Right ventricle myocardium superior (tissue), 1 donor: ENCODE results near the gene ATF7IP2. TPM values are rescaled to one million over a fixed set of nuclear protein-coding genes. Genes with fewer than 3 reads are reported as not detected.
A peak's percentile ranks its signal among the peaks of the same experiment; 100 is the strongest.
"Not testable (repeated sequence)": the region's sequence is repeated elsewhere in the genome, so short reads cannot be mapped to it uniquely, and the experiment has no call there.

Experiments
- ATAC-seq: fragments of 200-7000 bp; cut with Tn5 transposase; one replicate; pipeline ENCODE4 v1.9.1; 2020; ENCODE audit warnings: mild to moderate bottlenecking; ENCODE audit not compliant: poor library complexity
- DNase-seq: peaks from one replicate; pipeline ENCODE4 v3.0.0-alpha.2; 2020
- intact Hi-C: fragments of 100-400 bp; cut with DNase I; formaldehyde crosslinking; loops from one replicate; pipeline ENCODE4 v1.11.2; 2022
- total RNA-seq: library from RNA; stranded (reverse); fragmentation: NEBNext Ultra II Directional; extraction: Animal tissue kit (Norgen Biotek cat#: 25700); gene quantifications from one replicate; pipeline ENCODE4 v1.2.1, GENCODE V29; 2021
- donor health status: DM: no; HTN: yes; CAD: no; lungs with severe emphysema.

Gene ATF7IP2
- total RNA-seq, 1 donor from 2014 or later, result 35.5 TPM

DNA sequence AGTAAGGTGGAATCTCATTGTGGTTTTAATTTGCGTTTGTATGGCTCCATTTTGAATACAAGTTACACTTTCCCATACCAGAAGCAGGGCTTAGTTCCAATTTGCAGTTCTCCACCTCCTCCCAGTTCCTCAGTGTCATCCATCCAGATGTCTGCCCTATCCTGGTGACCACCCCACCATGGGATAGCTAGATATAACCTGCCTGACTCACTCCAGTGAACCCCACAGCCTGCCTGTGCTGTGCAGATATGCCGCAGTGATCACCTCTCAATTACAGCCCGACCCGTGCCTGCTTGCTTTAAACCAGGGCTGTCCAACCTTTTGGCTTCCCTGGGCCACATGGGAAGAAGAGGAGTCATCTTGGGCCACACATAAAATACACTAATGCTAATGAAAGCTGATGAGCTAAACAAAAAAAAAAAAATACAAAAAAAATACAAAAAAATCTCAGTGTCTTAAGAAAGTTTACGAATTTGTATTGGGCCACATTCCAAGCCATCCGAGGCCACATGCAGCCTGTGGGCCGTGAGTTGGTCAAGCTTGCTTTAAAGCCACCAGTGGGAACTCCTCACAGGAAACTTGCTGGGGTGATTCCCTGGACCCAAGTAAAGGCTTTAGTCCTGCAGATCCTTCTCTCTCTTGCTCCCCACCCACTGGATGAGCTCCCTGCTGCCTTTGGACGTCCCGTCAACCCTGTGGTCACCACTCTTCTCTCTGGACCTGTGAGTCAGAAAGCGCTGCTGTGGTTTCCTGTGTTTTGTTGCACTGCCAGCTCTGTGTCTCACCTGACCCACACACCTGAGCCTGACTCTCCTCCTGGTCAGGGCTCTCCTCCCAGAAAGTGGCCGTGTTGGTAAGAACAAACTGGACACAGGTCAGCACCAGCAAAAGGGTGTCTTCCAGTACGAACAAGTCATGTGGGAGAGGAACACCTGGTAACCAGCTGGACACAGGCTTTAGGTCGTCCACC lies 111.6 kb downstream of the ATF7IP2 start:
- DNase-seq, result no peak
- intact Hi-C loops, result no loop called here

DNA sequence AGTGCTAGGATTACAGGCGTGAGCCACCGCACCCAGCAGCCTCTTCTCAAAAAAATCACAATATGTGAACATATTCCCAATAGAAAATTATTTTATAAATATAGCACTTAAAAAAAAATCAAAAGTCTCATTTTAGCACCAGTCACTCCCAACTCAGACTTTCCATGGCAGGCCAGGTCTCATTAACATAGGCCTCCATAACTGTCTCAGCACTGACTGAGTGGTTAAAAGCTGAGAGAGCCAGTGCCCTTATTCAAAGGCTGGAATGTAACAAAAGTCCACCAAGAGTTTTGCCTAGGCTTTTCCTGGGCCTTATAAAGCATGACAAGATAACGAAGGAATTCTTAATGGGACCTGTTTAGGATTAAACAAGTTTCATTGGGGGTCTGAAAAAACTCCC lies 114.7 kb downstream of the ATF7IP2 start:
- DNase-seq (no peak), ATAC-seq (no peak)
- intact Hi-C loops, result no loop called here

More for the DNA sequence above, 111.6 kb downstream of the ATF7IP2 start:
- no peak for ATAC-seq

DNA sequence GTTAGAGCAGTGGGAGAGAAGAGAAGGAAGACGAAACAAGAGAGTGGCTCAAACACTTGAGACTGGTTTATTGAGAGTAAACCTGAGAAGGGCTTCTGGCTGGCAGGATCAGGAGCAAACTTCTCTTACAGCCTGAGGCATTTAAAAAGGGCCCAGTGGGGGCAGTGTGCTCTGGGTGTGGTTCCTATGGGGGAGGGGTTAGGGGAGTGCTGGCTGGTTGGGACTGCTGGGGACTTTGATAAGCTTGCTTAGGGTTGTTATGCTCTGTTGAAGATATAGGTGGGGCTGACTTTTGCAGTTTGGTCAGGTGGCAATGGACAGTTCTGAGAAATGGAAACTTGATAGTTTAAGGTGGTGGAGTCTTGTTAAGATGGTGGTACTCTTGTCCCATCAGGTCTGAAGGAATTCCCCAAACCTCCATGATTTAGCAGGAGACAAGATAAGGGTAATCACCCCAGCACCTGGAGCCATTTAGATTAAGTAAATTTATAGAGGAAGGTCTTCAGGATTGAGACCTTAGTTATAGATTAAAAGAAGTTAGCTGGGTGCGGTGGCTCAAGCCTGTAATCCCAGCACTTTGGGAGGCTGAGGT lies 115.3 kb downstream of the ATF7IP2 start:
- intact Hi-C loops, result no loop called here
- ATAC-seq, result no peak

DNA sequence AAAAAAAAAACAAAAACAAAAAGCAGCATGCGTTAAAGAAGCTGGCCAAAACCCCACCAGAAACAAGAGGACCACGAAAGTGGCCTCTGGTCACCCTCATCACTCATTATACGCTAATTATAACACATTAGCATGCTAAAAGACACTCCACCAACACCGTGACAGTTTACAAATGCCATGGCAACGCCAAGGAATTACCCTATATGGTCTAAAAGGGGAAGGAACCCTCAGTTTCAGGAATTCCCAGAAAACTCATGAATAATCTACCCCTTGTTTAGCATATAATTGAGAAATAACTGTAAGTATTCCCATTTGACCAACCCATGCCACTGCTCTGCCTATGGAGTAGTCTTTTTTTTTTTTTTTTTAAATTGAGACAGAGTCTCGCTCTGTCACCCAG lies 116.9 kb downstream of the ATF7IP2 start:
- DNase-seq (no peak), ATAC-seq (no peak)
- intact Hi-C loops, result no loop called here

More for the DNA sequence above, 115.3 kb downstream of the ATF7IP2 start:
- no peak for DNase-seq

DNA sequence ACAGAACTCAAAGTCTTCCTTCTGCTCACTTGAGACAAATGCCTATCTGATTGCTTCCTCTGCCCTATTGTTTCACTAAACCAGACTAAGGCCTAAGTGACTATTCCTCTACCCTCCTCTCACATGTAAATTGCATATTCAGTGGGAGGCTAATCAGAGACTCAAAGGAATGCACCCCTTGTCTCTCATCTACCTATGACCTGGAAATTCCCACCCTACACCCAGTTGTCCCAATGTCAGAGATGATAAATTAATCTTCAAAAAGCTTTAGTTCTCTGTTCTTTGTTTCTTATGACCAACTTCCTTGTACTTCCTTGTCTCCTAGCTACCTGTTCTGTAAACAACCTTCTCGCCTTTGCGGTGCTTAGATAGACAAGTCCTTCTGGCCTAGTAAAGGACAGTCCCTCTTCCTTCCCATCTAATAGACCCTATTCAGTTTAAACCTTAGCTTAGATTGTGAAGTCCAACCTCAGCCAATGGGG lies 118.6 kb downstream of the ATF7IP2 start:
- DNase-seq, result no peak
- ATAC-seq, result no peak
- intact Hi-C loops, result no loop called here

DNA sequence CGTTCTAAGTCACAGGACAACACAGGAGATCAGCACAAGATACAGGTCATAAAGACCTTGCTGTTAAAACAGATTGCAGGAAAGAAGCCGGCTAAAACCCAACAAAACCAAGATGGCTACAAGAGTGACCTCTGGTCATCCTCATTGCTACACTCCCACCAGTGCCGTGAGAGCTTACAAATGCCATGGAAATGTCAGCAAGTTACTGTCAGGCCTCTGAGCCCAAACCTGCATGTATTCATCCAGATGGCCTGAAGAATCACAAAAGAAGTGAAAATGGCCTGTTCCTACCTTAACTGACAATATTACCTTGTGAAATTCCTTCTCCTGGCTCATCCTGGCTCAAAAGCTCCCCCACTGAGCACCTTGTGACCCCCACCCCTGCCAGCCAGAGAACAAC lies 119.4 kb downstream of the ATF7IP2 start:
- intact Hi-C loops, ATAC-seq, DNase-seq: not testable (repeated sequence)

DNA sequence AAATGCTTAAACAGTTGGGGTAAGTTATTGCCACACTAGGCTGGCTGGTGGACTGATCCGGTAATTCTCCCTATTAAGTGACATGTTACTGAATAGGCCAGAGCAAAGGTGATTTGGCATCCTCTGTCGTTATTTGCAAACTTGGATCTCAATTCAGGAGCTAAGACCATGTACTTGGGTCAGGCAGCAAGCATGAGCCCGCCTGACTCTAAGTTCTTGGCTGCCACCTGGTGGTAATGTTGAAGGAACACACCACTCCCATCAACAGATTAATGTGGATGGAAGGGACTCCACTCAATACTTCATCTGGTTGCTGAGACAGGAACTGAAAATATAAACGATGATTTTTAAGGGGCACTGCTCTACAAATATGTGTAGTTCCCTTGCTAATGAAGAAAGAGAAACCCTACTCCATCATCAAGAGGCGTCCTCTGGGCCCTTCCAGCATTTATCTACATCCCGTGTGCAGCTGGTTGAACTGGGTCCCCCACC lies 123.7 kb downstream of the ATF7IP2 start:
- ATAC-seq (peak; percentile 93), DNase-seq (peak; percentile 53)
- intact Hi-C loops, result loop anchor here (2.0 to 5.0 kb wide), 2 partner anchors 195 to 252 kb away; no protein-coding TSS in a partner anchor

DNA sequence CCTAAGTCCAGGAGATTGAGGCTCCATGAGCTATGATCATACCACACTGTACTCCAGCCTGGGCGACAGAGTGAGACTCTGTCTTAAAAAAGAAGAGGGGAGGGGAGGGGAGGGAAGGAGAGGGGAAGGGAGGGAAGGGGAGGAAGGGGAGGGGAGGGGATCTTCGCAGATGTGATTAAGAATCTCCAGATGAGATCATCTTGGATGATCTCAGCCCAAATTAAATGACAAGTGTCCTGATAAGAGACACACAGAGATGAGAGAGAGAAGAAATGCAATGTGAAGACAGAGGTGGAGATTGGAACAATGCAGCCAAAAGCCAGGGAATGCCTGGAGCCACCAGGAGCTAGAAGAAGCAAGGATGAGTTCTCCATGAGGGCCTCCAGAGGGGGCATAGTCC lies 124.4 kb downstream of the ATF7IP2 start:
- DNase-seq (no peak), ATAC-seq (no peak)
- intact Hi-C loops, result loop anchor here (5.0 kb wide), 1 partner anchor 253 kb away; no protein-coding TSS in a partner anchor

DNA sequence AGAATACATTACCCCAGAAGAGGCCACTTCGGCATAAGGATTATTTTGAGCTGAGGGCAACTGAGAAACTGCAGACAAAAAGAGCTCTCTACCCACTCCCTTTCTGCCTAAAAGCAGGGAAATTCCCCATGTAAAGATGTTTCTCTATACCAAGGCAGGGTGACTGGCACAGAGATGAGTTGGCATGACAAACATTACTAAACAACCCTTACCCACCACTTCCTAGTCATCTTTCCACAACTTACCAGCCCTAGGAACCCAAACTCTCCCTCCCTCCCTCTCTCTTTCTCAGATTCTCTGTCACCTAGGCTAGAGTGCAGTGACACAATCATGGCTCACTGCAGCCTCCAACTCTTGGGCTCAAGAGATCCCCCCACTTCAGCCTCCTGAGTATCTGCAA lies 126.0 kb downstream of the ATF7IP2 start:
- intact Hi-C loops, result loop anchor here (5.0 kb wide), 1 partner anchor 255 kb away; no protein-coding TSS in a partner anchor
- DNase-seq (no peak), ATAC-seq (no peak)

DNA sequence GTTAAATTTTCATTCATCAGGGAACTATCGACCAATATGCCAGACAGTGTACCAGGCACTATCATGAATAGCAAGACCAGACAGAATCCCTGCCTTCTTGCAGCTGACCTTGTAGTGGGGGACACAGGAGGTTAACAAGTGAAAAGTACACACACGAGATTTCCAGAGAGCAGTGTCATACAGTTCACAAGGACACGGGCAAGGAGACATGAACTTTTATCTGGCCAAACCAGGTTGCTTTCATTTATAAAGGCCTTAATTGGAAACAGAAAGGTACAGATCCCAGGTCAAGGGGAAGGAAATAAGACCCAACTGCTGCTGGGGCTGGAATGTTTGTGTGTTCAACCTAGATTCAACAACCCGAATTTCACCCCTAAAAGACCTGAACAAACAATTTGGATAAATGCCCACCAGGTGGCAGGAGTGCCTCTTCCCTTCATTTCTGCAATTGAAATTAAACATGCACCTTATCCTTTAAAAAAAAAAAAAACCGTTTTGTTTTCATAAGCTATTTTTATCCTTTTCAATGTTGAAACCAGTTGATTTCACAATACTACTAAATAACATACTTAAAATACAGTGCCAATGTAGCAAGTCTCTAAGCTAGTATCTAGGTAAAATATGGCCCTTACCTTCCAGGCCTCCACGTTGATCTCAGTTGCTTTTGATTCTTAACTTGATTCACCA lies 128.7 kb downstream of the ATF7IP2 start:
- DNase-seq (no peak), ATAC-seq (peak; percentile 60)
- intact Hi-C loops, result loop anchor here (2.0 to 5.0 kb wide), 3 partner anchors 222 to 408 kb away; no protein-coding TSS in a partner anchor

DNA sequence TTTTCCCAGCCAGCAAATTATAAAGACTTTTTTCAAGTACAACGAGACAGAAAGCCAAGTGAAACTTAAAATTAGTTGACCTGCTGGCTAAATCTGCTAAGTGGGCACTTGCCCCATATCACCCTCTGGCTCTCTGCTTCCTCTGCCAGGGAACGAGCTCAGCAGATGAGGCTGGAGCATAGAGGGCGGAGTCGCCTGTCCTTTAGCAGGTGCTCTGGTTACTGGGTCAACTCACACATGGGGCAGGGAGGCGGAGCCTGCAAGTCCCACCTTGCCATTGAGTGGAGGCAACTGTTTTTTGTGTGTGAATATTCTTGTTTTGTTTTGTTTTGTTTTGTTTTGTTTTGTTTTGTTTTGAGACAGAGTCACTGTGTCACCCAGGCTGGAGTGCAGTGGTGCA lies 132.0 kb downstream of the ATF7IP2 start:
- DNase-seq (no peak), ATAC-seq (peak; percentile 30)
- intact Hi-C loops, result loop anchor here (5.0 kb wide), 1 partner anchor 404 kb away; no protein-coding TSS in a partner anchor

DNA sequence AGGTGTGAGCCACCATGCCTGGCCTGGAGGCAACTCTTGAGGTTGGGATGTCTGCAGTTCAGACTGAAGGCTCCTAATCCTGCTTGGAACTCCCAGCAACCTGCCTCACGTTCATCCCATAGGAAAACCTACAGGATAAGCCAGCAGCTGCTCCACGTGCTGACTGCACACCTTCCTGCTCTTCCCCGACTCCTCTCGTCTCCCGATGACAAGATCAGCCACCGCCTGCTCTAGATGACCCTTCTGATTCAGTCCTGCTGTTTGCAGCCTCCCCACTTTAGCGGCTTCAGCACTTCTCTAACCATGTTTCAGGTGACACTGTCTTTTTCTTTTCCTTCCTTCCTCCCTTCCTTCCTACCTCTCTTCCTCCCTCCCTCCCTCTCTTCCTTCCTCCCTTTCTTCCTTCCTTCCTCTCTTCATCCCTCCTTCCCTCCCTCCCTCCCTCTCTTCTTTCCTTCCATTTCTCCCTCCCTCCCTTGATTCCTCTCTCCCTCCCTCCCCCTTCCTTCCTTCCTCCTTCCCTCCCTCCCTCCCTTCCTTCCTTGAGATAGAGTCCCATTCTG lies 132.7 kb downstream of the ATF7IP2 start:
- ATAC-seq (no peak), DNase-seq (no peak)
- intact Hi-C loops, result loop anchor here (5.0 kb wide), 1 partner anchor 404 kb away; no protein-coding TSS in a partner anchor

DNA sequence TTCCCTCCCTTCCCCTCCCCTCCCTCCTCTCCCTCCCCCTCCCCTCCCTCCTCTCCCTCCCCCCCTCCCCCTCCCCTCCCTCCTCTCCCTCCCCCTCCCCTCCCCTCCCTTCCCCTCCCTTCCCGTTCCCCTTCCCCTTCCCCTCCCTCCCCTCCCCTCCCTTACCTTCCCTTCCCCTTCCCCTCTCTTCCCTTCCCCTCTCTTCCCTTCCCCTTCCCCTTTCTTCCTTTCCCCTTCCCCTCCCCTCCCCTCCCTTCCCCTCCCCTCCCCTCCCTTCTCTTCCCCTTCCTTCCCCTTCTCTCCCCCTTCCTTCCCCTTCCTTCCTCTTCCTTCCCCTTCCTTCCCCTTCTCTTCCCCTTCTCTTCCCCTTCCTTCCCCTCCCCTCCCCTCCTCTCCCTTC lies 133.4 kb downstream of the ATF7IP2 start:
- intact Hi-C loops, result loop anchor here (5.0 kb wide), 1 partner anchor 403 kb away; no protein-coding TSS in a partner anchor
- ATAC-seq, result no peak
- DNase-seq, result no peak

DNA sequence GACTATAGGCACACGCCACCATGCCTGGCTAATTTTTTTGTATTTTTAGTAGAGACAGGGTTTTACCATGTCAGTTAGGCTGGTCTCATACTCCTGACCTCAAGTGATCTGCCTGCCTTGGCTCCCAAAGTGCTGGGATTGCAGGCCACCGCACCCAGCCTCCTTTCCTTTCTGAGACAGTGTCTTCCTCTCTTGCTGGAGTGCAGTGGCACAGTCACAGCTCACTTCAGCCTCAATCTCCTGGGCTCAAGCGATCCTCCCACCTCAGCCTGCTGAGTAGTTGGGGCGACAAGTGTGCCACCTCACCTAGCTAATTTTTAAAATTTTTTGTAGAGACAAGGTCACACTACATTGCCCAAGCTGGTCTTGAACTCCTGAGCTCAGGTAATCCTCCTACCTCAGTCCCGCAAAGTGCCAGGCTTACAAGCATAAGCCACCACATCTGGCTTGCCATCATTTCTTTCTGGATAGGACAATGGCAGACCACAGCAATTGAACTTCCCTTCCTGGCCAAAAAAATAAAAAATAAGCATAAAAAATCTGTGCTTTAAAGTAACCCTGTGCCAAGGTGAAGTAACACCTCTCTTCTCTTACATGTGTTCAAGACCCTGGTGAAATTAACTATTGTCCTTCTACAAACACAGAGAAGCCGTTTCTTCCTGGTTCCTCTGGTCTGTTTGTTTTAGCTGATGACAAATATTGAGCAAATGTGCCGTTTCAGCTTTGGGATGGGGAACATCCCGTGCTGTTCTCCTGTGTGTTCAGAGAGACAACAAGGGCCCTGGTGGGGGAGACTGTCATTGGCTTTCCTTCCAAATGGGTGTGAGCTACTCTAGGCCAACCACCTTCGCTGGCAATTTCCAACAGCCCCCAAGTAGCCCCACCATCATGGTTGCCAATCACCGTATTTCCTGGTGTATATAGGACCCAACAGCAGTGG lies 134.3 kb downstream of the ATF7IP2 start:
- DNase-seq (no peak), ATAC-seq (no peak)
- intact Hi-C loops, result loop anchor here (5.0 to 10.0 kb wide), 2 partner anchors 55 to 402 kb away; no protein-coding TSS in a partner anchor

DNA sequence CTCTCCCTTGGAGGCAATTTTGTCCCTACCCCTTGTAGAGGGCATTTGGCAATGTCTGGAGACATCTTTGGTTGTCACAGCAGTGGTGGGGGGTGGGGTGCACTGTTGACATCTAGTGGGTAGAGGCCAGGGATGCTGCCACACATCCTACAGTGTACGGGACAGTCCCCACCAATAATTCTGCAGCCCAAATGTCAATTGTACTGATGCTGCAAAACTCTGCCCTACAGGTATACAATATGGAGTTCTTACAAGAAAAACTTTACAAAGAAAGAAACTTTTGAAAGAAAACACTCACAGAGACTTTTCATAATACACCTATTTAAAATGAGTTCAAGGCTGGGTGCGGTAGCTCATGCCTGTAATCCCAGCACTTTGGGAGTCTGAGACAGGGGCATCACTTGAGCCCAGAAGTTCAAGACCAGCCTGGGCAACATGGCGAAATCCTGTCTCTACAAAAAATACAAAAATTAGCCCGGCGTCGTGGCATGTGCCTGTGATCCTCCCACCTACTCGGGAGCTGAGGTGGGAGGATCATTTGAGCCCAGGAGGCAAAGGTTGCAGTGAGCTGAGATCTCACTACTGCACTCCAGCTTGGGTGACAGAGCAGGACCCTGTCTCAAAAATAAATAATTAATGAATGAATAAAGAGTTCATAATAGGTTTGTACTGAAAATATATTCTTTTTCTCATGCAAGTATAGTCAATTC lies 135.2 kb downstream of the ATF7IP2 start:
- no peak for DNase-seq
- intact Hi-C loops, result loop anchor here (10.0 kb wide), 1 partner anchor 54 kb away; no protein-coding TSS in a partner anchor
- ATAC-seq, result no peak

DNA sequence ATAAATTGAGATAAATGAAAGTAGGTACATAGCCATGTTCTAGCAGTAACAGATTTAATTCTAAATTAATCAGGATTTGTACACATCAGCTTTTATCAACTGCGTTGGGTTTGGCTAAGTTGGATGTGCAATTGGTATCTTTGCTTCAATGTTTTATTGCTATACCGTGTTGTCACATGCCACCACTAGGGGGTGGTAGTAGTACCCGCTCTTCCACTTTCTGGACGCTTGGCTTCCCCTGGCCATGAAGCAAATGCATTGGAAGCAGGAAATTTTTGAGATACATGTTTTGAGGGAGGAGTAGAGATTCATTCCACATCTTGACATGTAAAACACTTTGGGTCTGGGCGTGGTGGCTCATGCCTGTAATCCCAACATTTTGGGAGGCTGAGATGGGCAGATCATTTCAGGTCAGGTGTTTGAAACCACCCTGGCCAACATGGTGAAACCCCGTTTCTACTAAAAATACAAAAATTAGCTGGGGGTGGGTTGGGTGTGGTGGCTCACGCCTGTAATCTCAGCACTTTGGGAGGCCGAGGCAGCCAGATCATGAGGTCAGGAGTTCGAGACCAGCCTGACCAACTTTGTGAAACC lies 135.9 kb downstream of the ATF7IP2 start:
- peak; percentile 81 for ATAC-seq
- intact Hi-C loops, result loop anchor here (10.0 kb wide), 1 partner anchor 53 kb away; no protein-coding TSS in a partner anchor

More for the DNA sequence above, 135.9 kb downstream of the ATF7IP2 start:
- DNase-seq, result no peak
